Esophagus muscularis mucosa (tissue), 3 donors: ENCODE results near the gene ARHGAP12.
"Not testable (repeated sequence)": the region's sequence is repeated elsewhere in the genome, so short reads cannot be mapped to it uniquely, and the experiment has no call there.

ENCODE experiments used
- POLR2AphosphoS5 ChIP-seq, 2 donors: sonication (generic); formaldehyde crosslinking; IDR thresholded peaks; one replicate each; pipeline ENCODE4 v1.6.1; 2017; ENCODE audit warnings: antibody characterized with exemption in 2 of 2
- TF ChIP-seq, protein P1 (sequence below), 3 experiments: fragments of 200-600 bp in 2 of 3; fragments of 450-650 bp in 1 of 3; sonication (generic) in 2 of 3; IDR thresholded peaks; one replicate each; pipeline ENCODE4 v1.5.1; 2017 to 2019; ENCODE audit warnings: antibody characterized with exemption in 3 of 3, mild to moderate bottlenecking in 2 of 3, moderate library complexity in 1 of 3

DNA sequence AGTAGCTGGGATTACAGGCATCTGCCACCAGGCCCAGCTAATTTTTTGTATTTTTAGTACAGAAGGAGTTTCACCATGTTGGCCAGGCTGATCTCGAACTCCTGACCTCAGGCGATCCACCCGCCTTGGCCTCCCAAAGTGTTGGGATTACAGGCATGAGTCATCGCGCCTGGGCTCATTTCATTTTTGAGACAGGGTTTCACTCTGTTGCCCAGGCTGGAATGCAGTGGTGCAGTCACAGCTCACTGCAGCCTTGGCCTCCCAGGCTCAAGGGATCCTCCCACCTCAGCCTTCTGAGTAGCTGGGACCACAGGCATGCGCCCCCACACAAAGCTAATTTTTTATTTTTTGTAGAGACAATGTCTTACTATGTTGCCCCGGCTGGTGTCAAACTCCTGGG, 159.7 kb downstream of the ARHGAP12 start:
- TF ChIP-seq, protein P1, sequence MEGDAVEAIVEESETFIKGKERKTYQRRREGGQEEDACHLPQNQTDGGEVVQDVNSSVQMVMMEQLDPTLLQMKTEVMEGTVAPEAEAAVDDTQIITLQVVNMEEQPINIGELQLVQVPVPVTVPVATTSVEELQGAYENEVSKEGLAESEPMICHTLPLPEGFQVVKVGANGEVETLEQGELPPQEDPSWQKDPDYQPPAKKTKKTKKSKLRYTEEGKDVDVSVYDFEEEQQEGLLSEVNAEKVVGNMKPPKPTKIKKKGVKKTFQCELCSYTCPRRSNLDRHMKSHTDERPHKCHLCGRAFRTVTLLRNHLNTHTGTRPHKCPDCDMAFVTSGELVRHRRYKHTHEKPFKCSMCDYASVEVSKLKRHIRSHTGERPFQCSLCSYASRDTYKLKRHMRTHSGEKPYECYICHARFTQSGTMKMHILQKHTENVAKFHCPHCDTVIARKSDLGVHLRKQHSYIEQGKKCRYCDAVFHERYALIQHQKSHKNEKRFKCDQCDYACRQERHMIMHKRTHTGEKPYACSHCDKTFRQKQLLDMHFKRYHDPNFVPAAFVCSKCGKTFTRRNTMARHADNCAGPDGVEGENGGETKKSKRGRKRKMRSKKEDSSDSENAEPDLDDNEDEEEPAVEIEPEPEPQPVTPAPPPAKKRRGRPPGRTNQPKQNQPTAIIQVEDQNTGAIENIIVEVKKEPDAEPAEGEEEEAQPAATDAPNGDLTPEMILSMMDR (IDR thresholded peaks at IDR 0.05), result not testable (repeated sequence)
- TF ChIP-seq POLR2AphosphoS5 (IDR thresholded peaks at IDR 0.05), result peak in 1 of 2 donors; percentile 10
